ENCODE data around the gene CMC1. TPM values are rescaled to one million over a fixed set of nuclear protein-coding genes. Genes with fewer than 3 reads are reported as not detected.
A peak's percentile ranks its signal among the peaks of the same experiment; 100 is the strongest.
"Not testable (repeated sequence)": the region's sequence is repeated elsewhere in the genome, so short reads cannot be mapped to it uniquely, and the experiment has no call there.

CMC1 gene, protein sequence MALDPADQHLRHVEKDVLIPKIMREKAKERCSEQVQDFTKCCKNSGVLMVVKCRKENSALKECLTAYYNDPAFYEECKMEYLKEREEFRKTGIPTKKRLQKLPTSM
- 31.7 TPM for polyA plus RNA-seq
- long read RNA-seq, donor 1, full-length matches to known transcripts = 19 of 19 reads
- long read RNA-seq, donor 1, partial matches to known transcripts = 0 of 19 reads
- long read RNA-seq, donor 1, other reads (novel, unspliced or antisense) = 0 of 19 reads
- long read RNA-seq, donor 2, full-length matches to known transcripts = 29 of 34 reads
- long read RNA-seq, donor 2, partial matches to known transcripts = 5 of 34 reads
- long read RNA-seq, donor 2, other reads (novel, unspliced or antisense) = 0 of 34 reads
- long read RNA-seq, donor 3 = 0 reads
- long read RNA-seq, donor 4, full-length matches to known transcripts = 6 of 6 reads
- long read RNA-seq, donor 4, partial matches to known transcripts = 0 of 6 reads
- long read RNA-seq, donor 4, other reads (novel, unspliced or antisense) = 0 of 6 reads
- long read RNA-seq, donor 5, full-length matches to known transcripts = 16 of 16 reads
- long read RNA-seq, donor 5, partial matches to known transcripts = 0 of 16 reads
- long read RNA-seq, donor 5, other reads (novel, unspliced or antisense) = 0 of 16 reads
- long read RNA-seq, donor 6, full-length matches to known transcripts = 28 of 28 reads
- long read RNA-seq, donor 6, partial matches to known transcripts = 0 of 28 reads
- long read RNA-seq, donor 6, other reads (novel, unspliced or antisense) = 0 of 28 reads
- long read RNA-seq, donor 7, full-length matches to known transcripts = 12 of 12 reads
- long read RNA-seq, donor 7, partial matches to known transcripts = 0 of 12 reads
- long read RNA-seq, donor 7, other reads (novel, unspliced or antisense) = 0 of 12 reads
- long read RNA-seq, donor 8, full-length matches to known transcripts = 36 of 36 reads
- long read RNA-seq, donor 8, partial matches to known transcripts = 0 of 36 reads
- long read RNA-seq, donor 8, other reads (novel, unspliced or antisense) = 0 of 36 reads
- long read RNA-seq, donor 9, full-length matches to known transcripts = 28 of 28 reads
- long read RNA-seq, donor 9, partial matches to known transcripts = 0 of 28 reads
- long read RNA-seq, donor 9, other reads (novel, unspliced or antisense) = 0 of 28 reads
- long read RNA-seq, donor 10, full-length matches to known transcripts = 37 of 37 reads
- long read RNA-seq, donor 10, partial matches to known transcripts = 0 of 37 reads
- long read RNA-seq, donor 10, other reads (novel, unspliced or antisense) = 0 of 37 reads
- long read RNA-seq, donor 11, full-length matches to known transcripts = 18 of 18 reads
- long read RNA-seq, donor 11, partial matches to known transcripts = 0 of 18 reads
- long read RNA-seq, donor 11, other reads (novel, unspliced or antisense) = 0 of 18 reads

GRCh38 chr3:28241221-28242160, at the start of gene CMC1:
CMC1 (plus strand) TSS chr3:28241619; CDS start chr3:28241794, 175 bp downstream.
- peak; percentile 98 for DNase-seq
- no peaks in the 10 kb centered on the region for H3K36me3 ChIP-seq (ENCODE audit: control insufficient read depth, insufficient read depth, low read length)
- H3K4me3 ChIP-seq (ENCODE audit: low read length) = peak within 1 kb of the TSS; percentile 83
- peak within 1 kb of the TSS; percentile 83 for H3K27ac ChIP-seq (ENCODE audit: low read length)
- no peaks in the 10 kb centered on the region for H3K27me3 ChIP-seq (ENCODE audit: control insufficient read depth, insufficient read depth, low read length)
- H3K4me1 ChIP-seq (ENCODE audit: control insufficient read depth, insufficient read depth, low read length) = peaks cover 10% of the 10 kb centered on the region
- WGBS (ENCODE audit: insufficient coverage, low lambda C conversion rate) = 0% methylated on average over 2 of the region's 68 CpGs
- H3K9me3 ChIP-seq (ENCODE audit: control insufficient read depth, low read depth, low read length) = no peaks in the 10 kb centered on the region

DNA sequence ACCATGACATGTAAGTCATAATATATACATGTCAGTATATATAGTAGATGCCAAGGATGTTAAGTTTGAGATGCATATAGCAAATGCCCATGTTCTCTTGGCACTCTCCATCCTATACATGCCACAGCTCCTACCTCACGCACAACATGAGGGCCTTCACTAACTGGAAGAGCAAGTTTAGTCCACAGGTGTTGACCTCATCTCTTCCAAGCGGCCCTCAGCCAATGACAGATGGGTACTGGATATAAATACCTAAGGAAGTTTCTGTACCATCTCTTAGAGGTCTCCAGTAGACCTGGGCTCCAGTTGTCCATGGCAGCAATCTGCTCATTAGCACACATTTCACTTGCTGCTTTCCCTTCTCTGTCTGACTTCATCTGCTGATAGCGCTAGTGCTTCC, 43.3 kb upstream of the CMC1 start:
- WGBS (ENCODE audit: insufficient coverage, low lambda C conversion rate) = no CpG with 5 or more reads among the region's 3 CpGs
- no peak for DNase-seq
- H3K27ac ChIP-seq (ENCODE audit: low read length) = no peak overlapping the region
- no peaks in the 10 kb centered on the region for H3K36me3 ChIP-seq (ENCODE audit: control insufficient read depth, insufficient read depth, low read length)
- H3K4me1 ChIP-seq (ENCODE audit: control insufficient read depth, insufficient read depth, low read length) = no peaks in the 10 kb centered on the region
- peaks cover 6% of the 10 kb centered on the region for H3K9me3 ChIP-seq (ENCODE audit: control insufficient read depth, low read depth, low read length)
- no peak overlapping the region for H3K4me3 ChIP-seq (ENCODE audit: low read length)
- peaks cover 2% of the 10 kb centered on the region for H3K27me3 ChIP-seq (ENCODE audit: control insufficient read depth, insufficient read depth, low read length)

GRCh38 chr3:28198974-28199373, 42.4 kb upstream of the CMC1 start:
- 96% methylated on average over 3 of the region's 3 CpGs for WGBS (ENCODE audit: insufficient coverage, low lambda C conversion rate)
- H3K9me3 ChIP-seq (ENCODE audit: control insufficient read depth, low read depth, low read length) = peaks cover 6% of the 10 kb centered on the region
- H3K4me3 ChIP-seq (ENCODE audit: low read length) = no peak overlapping the region
- no peaks in the 10 kb centered on the region for H3K4me1 ChIP-seq (ENCODE audit: control insufficient read depth, insufficient read depth, low read length)
- H3K27ac ChIP-seq (ENCODE audit: low read length) = no peak overlapping the region
- H3K36me3 ChIP-seq (ENCODE audit: control insufficient read depth, insufficient read depth, low read length) = no peaks in the 10 kb centered on the region
- peaks cover 2% of the 10 kb centered on the region for H3K27me3 ChIP-seq (ENCODE audit: control insufficient read depth, insufficient read depth, low read length)
- no peak for DNase-seq

- H3K36me3 ChIP-seq (ENCODE audit: control insufficient read depth, insufficient read depth, low read length); H3K27me3 ChIP-seq (ENCODE audit: control insufficient read depth, insufficient read depth, low read length); H3K9me3 ChIP-seq (ENCODE audit: control insufficient read depth, low read depth, low read length); H3K4me1 ChIP-seq (ENCODE audit: control insufficient read depth, insufficient read depth, low read length); DNase-seq; H3K4me3 ChIP-seq (ENCODE audit: low read length); H3K27ac ChIP-seq (ENCODE audit: low read length): not testable (repeated sequence)
- WGBS (ENCODE audit: insufficient coverage, low lambda C conversion rate) = no CpG with 5 or more reads among the region's 15 CpGs
These were observed 41.8 kb upstream of the CMC1 start for GRCh38 chr3:28199643-28200042.

GRCh38 chr3:28200366-28200848, 41.0 kb upstream of the CMC1 start:
- not testable (repeated sequence) for H3K27ac ChIP-seq (ENCODE audit: low read length); DNase-seq; H3K9me3 ChIP-seq (ENCODE audit: control insufficient read depth, low read depth, low read length); H3K36me3 ChIP-seq (ENCODE audit: control insufficient read depth, insufficient read depth, low read length); H3K4me3 ChIP-seq (ENCODE audit: low read length); H3K4me1 ChIP-seq (ENCODE audit: control insufficient read depth, insufficient read depth, low read length); H3K27me3 ChIP-seq (ENCODE audit: control insufficient read depth, insufficient read depth, low read length)
- no CpG with 5 or more reads among the region's 47 CpGs for WGBS (ENCODE audit: insufficient coverage, low lambda C conversion rate)

- peaks cover 2% of the 10 kb centered on the region for H3K27me3 ChIP-seq (ENCODE audit: control insufficient read depth, insufficient read depth, low read length)
- H3K36me3 ChIP-seq (ENCODE audit: control insufficient read depth, insufficient read depth, low read length) = no peaks in the 10 kb centered on the region
- DNase-seq = no peak
- H3K27ac ChIP-seq (ENCODE audit: low read length) = no peak overlapping the region
- no peaks in the 10 kb centered on the region for H3K4me1 ChIP-seq (ENCODE audit: control insufficient read depth, insufficient read depth, low read length)
- H3K9me3 ChIP-seq (ENCODE audit: control insufficient read depth, low read depth, low read length) = no peaks in the 10 kb centered on the region
- H3K4me3 ChIP-seq (ENCODE audit: low read length) = no peak overlapping the region
- 100% methylated on average over 1 of the region's 2 CpGs for WGBS (ENCODE audit: insufficient coverage, low lambda C conversion rate)
These were observed 34.9 kb upstream of the CMC1 start for GRCh38 chr3:28206479-28206878.

GRCh38 chr3:28207000-28207733, 34.3 kb upstream of the CMC1 start:
- Histone ChIP-seq H3K36me3 (ENCODE audit: control insufficient read depth, insufficient read depth, low read length) (no peaks in the 10 kb centered on the region), H3K4me3 (ENCODE audit: low read length) (no peak overlapping the region), H3K9me3 (ENCODE audit: control insufficient read depth, low read depth, low read length) (no peaks in the 10 kb centered on the region), H3K4me1 (ENCODE audit: control insufficient read depth, insufficient read depth, low read length) (no peaks in the 10 kb centered on the region), H3K27me3 (ENCODE audit: control insufficient read depth, insufficient read depth, low read length) (peaks cover 2% of the 10 kb centered on the region), H3K27ac (ENCODE audit: low read length) (no peak overlapping the region)
- WGBS (ENCODE audit: insufficient coverage, low lambda C conversion rate) = no CpG with 5 or more reads among the region's 7 CpGs
- DNase-seq = no peak

GRCh38 chr3:28210968-28211713, 30.3 kb upstream of the CMC1 start:
- H3K27me3 ChIP-seq (ENCODE audit: control insufficient read depth, insufficient read depth, low read length) = no peaks in the 10 kb centered on the region
- 100% methylated on average over 1 of the region's 1 CpG for WGBS (ENCODE audit: insufficient coverage, low lambda C conversion rate)
- no peaks in the 10 kb centered on the region for H3K9me3 ChIP-seq (ENCODE audit: control insufficient read depth, low read depth, low read length)
- no peaks in the 10 kb centered on the region for H3K4me1 ChIP-seq (ENCODE audit: control insufficient read depth, insufficient read depth, low read length)
- H3K36me3 ChIP-seq (ENCODE audit: control insufficient read depth, insufficient read depth, low read length) = no peaks in the 10 kb centered on the region
- H3K27ac ChIP-seq (ENCODE audit: low read length) = no peak overlapping the region
- no peak overlapping the region for H3K4me3 ChIP-seq (ENCODE audit: low read length)
- no peak for DNase-seq

All from large intestine (tissue), 12 donors.